ENCODE results near the gene PAPPA2.

GRCh38 chr1:176605176-176605575, 142.2 kb downstream of the PAPPA2 start:
- TF ChIP-seq ZNF274 (IDR thresholded peaks at IDR 0.05; ENCODE audit: borderline replicate concordance, low read depth, low read length) (no peak), RERE (CRISPR knock-in tag; IDR thresholded peaks at IDR 0.05; ENCODE audit: borderline replicate concordance) (no peak), EP300 (IDR thresholded peaks at IDR 0.05; ENCODE audit: low read length) (no peak), YBX1 (IDR thresholded peaks at IDR 0.05) (no peak), E4F1 (CRISPR knock-in tag; IDR thresholded peaks at IDR 0.05; ENCODE audit: borderline replicate concordance) (no peak), HMGXB4 (CRISPR knock-in tag; IDR thresholded peaks at IDR 0.05) (no peak), MAX (CRISPR knock-in tag; IDR thresholded peaks at IDR 0.05) (no peak), POLR2A (conservative IDR thresholded peaks at IDR 0.05) (no peak), SMC3 (conservative IDR thresholded peaks at IDR 0.05; ENCODE audit: insufficient read depth, low read depth, low read length) (no peak)
